IPS-20b (cell line): ENCODE data around the gene RNF31.

Experiments
- H3K27ac ChIP-seq: one replicate; pipeline ENCODE4 v1.5.1; 2013; ENCODE audit warnings: low read length
- H3K27me3 ChIP-seq: 2 replicates; pipeline ENCODE4 v1.6.1; 2013; ENCODE audit warnings: mild to moderate bottlenecking, low read length, inconsistent platforms; ENCODE audit not compliant: insufficient read depth
- H3K36me3 ChIP-seq: 2 replicates; pipeline ENCODE4 v1.6.1; 2013; ENCODE audit warnings: low read depth, mild to moderate bottlenecking, inconsistent platforms, low read length, moderate library complexity; ENCODE audit not compliant: insufficient read depth
- H3K4me1 ChIP-seq: 2 replicates; pipeline ENCODE4 v1.6.1; 2013; ENCODE audit warnings: mild to moderate bottlenecking, control low read depth, inconsistent platforms, low read length, moderate library complexity; ENCODE audit not compliant: insufficient read depth
- H3K4me3 ChIP-seq: 2 replicates; pipeline ENCODE4 v1.5.1; 2013; ENCODE audit warnings: mild to moderate bottlenecking, low read length, inconsistent platforms
- H3K9ac ChIP-seq: 2 replicates; pipeline ENCODE4 v1.6.1; 2013; ENCODE audit warnings: low read depth, mild to moderate bottlenecking, inconsistent platforms, low read length, moderate library complexity
- H3K9me3 ChIP-seq: 2 replicates; pipeline ENCODE4 v1.6.1; 2013; ENCODE audit warnings: mild to moderate bottlenecking, low read depth, low read length, inconsistent platforms; ENCODE audit not compliant: insufficient read depth

The RNF31 gene

DNA sequence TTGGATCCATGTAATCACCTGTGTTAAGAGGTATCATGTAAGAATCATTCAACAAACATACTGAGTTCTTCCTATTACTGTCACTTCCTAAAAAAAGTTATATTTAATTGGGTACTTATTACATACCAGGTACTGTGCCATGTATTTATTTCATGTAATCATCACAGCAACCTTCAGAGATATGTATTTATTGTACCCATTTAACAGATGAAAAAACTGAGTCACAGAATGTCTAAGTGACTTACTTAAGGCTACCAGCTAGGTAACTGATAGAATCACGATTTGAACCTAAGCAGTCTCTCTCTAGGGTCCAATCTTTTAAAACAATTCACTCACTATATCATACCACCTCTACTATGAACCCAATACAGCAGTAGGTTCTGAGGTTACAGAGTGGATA is 2.8 kb upstream of the RNF31 start:
- Histone ChIP-seq H3K9ac (no peak overlapping the region), H3K36me3 (peaks cover 33% of the 10 kb centered on the region), H3K9me3 (no peaks in the 10 kb centered on the region), H3K4me1 (peaks cover 16% of the 10 kb centered on the region), H3K4me3 (no peak overlapping the region), H3K27ac (no peak overlapping the region), H3K27me3 (no peaks in the 10 kb centered on the region)

DNA sequence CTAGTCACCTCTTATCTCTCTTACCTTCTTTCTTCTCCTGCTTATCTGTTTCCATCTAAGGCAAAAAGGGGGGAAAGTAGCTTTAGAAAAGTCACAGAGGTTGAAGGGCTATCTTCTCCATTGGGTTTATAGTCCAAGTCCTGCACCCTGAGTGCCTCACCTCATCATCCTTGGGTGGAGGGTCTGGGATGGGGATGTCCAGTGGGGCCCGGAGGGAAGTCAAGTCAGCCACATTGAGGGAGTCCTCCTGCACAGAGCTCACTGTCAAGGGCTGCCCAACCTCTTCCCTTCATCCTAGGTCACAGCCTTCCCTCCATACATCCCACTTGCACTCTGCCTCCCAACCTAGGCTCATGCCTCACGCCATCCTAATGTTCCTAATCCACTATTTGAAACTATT is 2.1 kb upstream of the RNF31 start:
- Histone ChIP-seq H3K27ac (no peak overlapping the region), H3K9ac (peak overlapping the region; percentile 94; the same call in 1 of the 2 replicates), H3K9me3 (no peaks in the 10 kb centered on the region), H3K36me3 (peaks cover 36% of the 10 kb centered on the region), H3K4me1 (peaks cover 16% of the 10 kb centered on the region), H3K27me3 (no peaks in the 10 kb centered on the region), H3K4me3 (peak overlapping the region; percentile 97; the same call in 1 of the 2 replicates)

DNA sequence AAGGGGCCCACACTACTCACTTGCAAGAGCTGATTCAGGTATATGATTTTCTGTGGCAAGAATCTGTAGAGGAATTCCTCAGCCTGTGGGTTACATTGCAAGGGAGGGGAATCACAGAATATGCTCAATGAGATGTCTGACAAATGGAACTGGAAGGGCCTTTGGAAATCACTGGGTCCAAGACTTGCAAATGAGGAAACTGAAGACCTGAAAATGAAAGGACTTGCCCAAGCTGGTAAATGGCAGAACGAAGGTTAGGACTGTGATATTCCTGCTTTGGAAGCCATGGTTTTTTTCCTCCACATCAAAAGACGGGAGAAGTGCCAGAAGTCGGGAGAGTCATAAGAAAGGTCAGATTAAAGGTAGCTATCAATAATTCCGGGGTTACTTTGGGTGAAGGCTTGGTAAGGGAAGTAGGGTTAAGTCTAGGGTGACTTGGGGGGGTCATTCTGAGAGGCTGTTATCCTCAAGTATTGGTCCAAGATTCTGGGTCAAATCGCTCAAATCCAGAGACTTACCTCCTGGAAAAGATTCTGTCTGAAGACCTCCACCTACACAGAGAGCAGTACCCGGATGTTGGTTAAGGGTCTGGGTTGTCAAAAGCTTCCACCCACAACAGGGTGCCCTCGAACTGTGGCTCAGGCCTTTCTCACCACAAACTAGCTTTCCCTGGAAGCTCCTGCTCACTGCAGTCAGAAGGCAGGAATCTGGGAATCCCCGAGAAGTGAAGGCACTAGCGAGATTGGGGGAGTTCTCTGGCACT is 1.4 kb upstream of the RNF31 start:
- peak overlapping the region; percentile 53 for H3K27ac ChIP-seq
- no peaks in the 10 kb centered on the region for H3K9me3 ChIP-seq
- H3K27me3 ChIP-seq: no peaks in the 10 kb centered on the region
- peaks cover 43% of the 10 kb centered on the region for H3K36me3 ChIP-seq
- H3K4me1 ChIP-seq: peaks cover 16% of the 10 kb centered on the region
- H3K9ac ChIP-seq: peak overlapping the region; percentile 94; the same call in 1 of the 2 replicates
- peak overlapping the region; percentile 97 for H3K4me3 ChIP-seq

DNA sequence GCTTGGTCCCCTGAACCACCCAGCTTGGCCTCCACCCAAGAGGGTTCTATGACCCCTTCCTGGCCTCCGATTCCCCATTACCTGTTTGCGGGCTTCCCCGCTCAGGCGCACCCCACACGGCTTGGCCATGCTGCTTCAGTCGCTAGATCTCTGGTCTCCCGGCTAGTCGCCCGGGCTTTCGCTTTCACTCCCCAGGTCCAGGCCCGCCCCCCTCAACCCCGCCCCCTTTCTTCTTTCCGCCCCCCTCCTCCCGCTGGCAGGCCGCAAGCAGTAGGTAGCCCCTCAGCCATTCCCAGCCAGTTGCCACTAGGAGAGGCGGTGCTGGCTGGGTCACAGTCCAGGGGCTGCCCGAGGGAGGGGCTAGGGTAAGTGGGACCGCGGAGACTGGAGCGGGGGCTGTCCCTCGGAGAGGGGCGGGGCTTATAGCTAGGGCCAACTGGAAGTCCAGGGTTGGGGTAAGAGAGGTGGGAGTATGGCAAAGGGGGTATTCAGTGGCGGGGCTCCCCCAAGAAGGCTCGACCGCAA is 783 bp upstream of the RNF31 start, which contains the start of gene PSME2:
Gene PSME2, minus strand, starts transcription at position 158 of the 525 bp plus-strand sequence. Its CDS starts 29 bp downstream, at position 129.
- H3K27me3 ChIP-seq: no peaks in the 10 kb centered on the region
- no peaks in the 10 kb centered on the region for H3K9me3 ChIP-seq
- H3K4me1 ChIP-seq: peaks cover 16% of the 10 kb centered on the region
- peak within 1 kb of the TSS; percentile 53 for H3K27ac ChIP-seq
- H3K4me3 ChIP-seq: peak within 1 kb of the TSS; percentile 97
- peak within 1 kb of the TSS; percentile 94; the same call in 1 of the 2 replicates for H3K9ac ChIP-seq
- H3K36me3 ChIP-seq: peaks cover 49% of the 10 kb centered on the region

DNA sequence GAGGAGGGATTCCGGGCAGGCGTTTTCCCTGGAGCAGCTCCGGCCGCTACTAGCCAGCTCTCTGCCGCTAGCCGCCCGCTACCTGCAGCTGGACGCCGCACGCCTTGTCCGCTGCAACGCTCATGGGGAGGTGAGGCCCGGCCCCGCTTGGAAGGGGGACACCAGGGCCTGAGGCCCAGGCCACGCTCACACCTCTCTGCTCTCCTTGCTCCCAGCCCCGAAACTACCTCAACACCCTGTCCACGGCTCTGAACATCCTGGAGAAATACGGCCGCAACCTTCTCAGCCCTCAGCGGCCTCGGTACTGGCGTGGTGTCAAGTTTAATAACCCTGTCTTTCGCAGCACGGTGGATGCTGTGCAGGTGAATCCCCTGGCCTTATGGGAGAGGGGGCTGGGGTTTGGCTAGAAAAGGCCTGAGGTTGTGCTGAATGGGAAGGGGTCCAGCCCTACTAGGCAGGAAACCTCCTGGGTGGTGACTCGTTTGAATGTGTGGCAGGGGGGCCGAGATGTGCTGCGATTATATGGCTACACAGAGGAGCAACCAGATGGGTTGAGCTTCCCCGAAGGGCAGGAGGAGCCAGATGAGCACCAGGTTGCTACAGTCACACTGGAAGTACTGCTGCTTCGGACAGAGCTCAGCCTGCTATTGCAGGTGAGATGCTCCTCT is 597 bp downstream of the RNF31 start:
- Histone ChIP-seq H3K4me3 (peak overlapping the region; percentile 79), H3K36me3 (peaks cover 62% of the 10 kb centered on the region), H3K9ac (peak overlapping the region; percentile 79), H3K4me1 (peaks cover 13% of the 10 kb centered on the region), H3K27ac (peak overlapping the region; percentile 29), H3K27me3 (no peaks in the 10 kb centered on the region), H3K9me3 (no peaks in the 10 kb centered on the region)

DNA sequence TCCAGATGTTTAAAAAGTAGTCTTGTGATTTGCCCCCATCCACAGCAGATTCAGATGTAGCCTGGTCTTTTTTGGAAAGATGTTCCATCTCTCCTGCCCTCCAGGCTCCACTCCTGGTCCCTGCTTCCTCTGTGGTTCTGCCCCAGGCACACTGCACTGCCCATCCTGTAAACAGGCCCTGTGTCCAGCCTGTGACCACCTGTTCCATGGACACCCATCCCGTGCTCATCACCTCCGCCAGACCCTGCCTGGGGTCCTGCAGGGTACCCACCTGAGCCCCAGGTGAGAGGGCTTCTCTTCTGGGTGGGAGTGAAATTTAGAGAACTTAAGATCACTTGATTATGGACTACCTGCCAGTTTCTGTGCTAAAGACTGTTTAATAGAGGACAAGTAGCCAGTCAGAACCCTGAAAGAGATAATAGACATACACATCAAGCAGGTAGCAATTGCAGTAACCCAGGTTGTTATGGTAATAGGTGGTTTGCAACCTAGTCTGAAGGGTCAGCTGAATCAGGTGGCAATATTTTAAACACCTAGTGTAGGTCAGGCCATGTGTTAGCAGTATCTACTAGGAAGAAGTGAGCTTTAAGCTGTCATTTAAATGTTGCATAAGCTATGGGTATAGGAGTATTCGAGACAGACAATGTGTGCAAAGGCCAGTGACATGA is 2.1 kb downstream of the RNF31 start:
- H3K36me3 ChIP-seq: peaks cover 52% of the 10 kb centered on the region
- H3K9ac ChIP-seq: no peak overlapping the region
- no peak overlapping the region for H3K27ac ChIP-seq
- H3K4me3 ChIP-seq: no peak overlapping the region
- peaks cover 13% of the 10 kb centered on the region for H3K4me1 ChIP-seq
- no peaks in the 10 kb centered on the region for H3K27me3 ChIP-seq
- H3K9me3 ChIP-seq: no peaks in the 10 kb centered on the region

DNA sequence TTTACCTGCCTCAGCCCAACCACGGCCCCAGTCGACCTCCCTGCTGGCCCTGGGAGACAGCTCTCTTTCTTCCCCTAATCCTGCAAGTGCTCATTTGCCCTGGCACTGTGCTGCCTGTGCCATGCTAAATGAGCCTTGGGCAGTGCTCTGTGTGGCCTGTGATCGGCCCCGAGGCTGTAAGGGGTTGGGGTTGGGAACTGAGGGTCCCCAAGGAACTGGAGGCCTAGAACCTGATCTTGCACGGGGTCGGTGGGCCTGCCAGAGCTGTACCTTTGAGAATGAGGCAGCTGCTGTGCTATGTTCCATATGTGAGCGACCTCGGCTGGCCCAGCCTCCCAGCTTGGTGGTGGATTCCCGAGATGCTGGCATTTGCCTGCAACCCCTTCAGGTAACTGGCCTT is 2.8 kb downstream of the RNF31 start:
- Histone ChIP-seq H3K27ac (no peak overlapping the region), H3K4me3 (no peak overlapping the region), H3K4me1 (peaks cover 13% of the 10 kb centered on the region), H3K36me3 (peaks cover 52% of the 10 kb centered on the region), H3K9me3 (no peaks in the 10 kb centered on the region), H3K27me3 (no peaks in the 10 kb centered on the region), H3K9ac (no peak overlapping the region)

DNA sequence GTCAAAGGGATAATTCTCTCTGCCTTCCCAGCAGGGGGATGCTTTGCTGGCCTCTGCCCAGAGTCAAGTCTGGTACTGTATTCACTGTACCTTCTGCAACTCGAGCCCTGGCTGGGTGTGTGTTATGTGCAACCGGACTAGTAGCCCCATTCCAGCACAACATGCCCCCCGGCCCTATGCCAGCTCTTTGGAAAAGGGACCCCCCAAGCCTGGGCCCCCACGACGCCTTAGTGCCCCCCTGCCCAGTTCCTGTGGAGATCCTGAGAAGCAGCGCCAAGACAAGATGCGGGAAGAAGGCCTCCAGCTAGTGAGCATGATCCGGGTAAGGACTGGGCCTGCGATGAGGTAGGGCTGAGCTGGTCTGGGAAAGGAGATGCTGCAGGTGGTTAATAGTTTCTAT is 3.3 kb downstream of the RNF31 start:
- Histone ChIP-seq H3K4me1 (peaks cover 12% of the 10 kb centered on the region), H3K9ac (no peak overlapping the region), H3K27ac (no peak overlapping the region), H3K27me3 (no peaks in the 10 kb centered on the region), H3K4me3 (no peak overlapping the region), H3K36me3 (peaks cover 57% of the 10 kb centered on the region), H3K9me3 (no peaks in the 10 kb centered on the region)

DNA sequence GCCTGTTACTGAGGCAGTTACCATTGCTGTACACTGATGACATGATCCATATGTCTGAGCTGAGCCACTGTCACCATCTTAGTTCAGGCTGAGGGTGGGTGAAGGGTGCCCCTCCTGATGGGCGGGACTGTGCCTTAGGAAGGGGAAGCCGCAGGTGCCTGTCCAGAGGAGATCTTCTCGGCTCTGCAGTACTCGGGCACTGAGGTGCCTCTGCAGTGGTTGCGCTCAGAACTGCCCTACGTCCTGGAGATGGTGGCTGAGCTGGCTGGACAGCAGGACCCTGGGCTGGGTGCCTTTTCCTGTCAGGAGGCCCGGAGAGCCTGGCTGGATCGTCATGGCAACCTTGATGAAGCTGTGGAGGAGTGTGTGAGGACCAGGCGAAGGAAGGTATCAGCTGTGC is 3.7 kb downstream of the RNF31 start:
- no peaks in the 10 kb centered on the region for H3K9me3 ChIP-seq
- H3K4me1 ChIP-seq: peaks cover 8% of the 10 kb centered on the region
- H3K4me3 ChIP-seq: no peak overlapping the region
- H3K36me3 ChIP-seq: peaks cover 61% of the 10 kb centered on the region
- no peaks in the 10 kb centered on the region for H3K27me3 ChIP-seq
- H3K9ac ChIP-seq: no peak overlapping the region
- no peak overlapping the region for H3K27ac ChIP-seq

DNA sequence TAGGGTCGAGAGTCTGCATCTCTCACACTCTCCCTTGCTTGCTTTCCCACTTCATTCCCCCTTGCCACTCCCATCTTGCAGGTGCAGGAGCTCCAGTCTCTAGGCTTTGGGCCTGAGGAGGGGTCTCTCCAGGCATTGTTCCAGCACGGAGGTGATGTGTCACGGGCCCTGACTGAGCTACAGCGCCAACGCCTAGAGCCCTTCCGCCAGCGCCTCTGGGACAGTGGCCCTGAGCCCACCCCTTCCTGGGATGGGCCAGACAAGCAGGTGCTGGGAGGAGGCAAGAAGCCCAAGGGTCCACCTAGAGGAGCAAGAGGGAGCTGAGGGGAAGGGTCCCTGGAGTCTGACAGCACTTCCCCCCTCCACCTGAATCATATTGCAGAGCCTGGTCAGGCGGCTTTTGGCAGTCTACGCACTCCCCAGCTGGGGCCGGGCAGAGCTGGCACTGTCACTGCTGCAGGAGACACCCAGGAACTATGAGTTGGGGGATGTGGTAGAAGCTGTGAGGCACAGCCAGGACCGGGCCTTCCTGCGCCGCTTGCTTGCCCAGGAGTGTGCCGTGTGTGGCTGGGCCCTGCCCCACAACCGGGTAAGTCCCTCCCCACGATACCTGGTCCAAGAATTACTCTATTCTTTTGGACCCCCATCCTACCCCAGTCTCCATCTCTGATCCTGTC is 4.2 kb downstream of the RNF31 start:
- no peak overlapping the region for H3K9ac ChIP-seq
- H3K36me3 ChIP-seq: peaks cover 67% of the 10 kb centered on the region
- H3K27me3 ChIP-seq: no peaks in the 10 kb centered on the region
- H3K27ac ChIP-seq: no peak overlapping the region
- H3K4me3 ChIP-seq: no peak overlapping the region
- no peaks in the 10 kb centered on the region for H3K9me3 ChIP-seq
- H3K4me1 ChIP-seq: peaks cover 8% of the 10 kb centered on the region

- Histone ChIP-seq H3K27ac (no peak overlapping the region), H3K9me3 (no peaks in the 10 kb centered on the region), H3K9ac (no peak overlapping the region), H3K4me3 (no peak overlapping the region), H3K4me1 (no peaks in the 10 kb centered on the region), H3K27me3 (no peaks in the 10 kb centered on the region), H3K36me3 (peaks cover 79% of the 10 kb centered on the region)
Measured at GRCh38 chr14:24155100-24155499, 7.8 kb downstream of the RNF31 start.
